ENCODE measurements around the gene MAPK6. TPM values are rescaled to one million over a fixed set of nuclear protein-coding genes. Genes with fewer than 3 reads are reported as not detected.

The MAPK6 gene
- total and polyA plus RNA-seq, 2 of the 8 experiments (the other 6 are each of a cell fraction or from before 2014, with no cell fraction given) = 22.6 to 108 TPM

- H3K4me2 ChIP-seq (ENCODE audit: insufficient read depth in 1 of 2, low read depth in 2 of 2, low read length in 2 of 2) = no peak overlapping the region
- POLR2A ChIA-PET (ENCODE audit: partially characterized antibody) = no interaction called here
- CTCF ChIA-PET (ENCODE audit: partially characterized antibody) = interaction anchor here (1.2 to 1.9 kb wide), 2 partner anchors 16 to 36 kb away, joined by 3 to 12 read pairs; no protein-coding TSS in a partner anchor
- TF ChIP-seq CHD1 (IDR thresholded peaks at IDR 0.05; ENCODE audit: low read depth, low read length) (no peak), HDAC2 (IDR thresholded peaks at IDR 0.05; ENCODE audit: borderline replicate concordance in 1 of 2, low read depth in 2 of 2, low read length in 2 of 2) (no peak), CEBPB (IDR thresholded peaks at IDR 0.05; ENCODE audit: low read depth, low read length) (no peak), SP4 (IDR thresholded peaks at IDR 0.05; ENCODE audit: low read length) (no peak), USF2 (IDR thresholded peaks at IDR 0.05; ENCODE audit: low read length) (no peak), SP2 (IDR thresholded peaks at IDR 0.05; ENCODE audit: low read length) (no peak), RAD21 (IDR thresholded peaks at IDR 0.05 in 1 of 2, conservative IDR thresholded peaks at IDR 0.05 in 1 of 2; ENCODE audit: low read depth in 2 of 2, low read length in 2 of 2) (no peak), NRF1 (IDR thresholded peaks at IDR 0.05; ENCODE audit: low read depth, low read length) (no peak), TAF1 (IDR thresholded peaks at IDR 0.05; ENCODE audit: low read depth, low read length) (no peak), EGR1 (IDR thresholded peaks at IDR 0.05; ENCODE audit: borderline replicate concordance, low read depth, low read length) (no peak), CREB1 (IDR thresholded peaks at IDR 0.05) (no peak), SIN3A (conservative IDR thresholded peaks at IDR 0.05 in 1 of 2, IDR thresholded peaks at IDR 0.05 in 1 of 2; ENCODE audit: low read depth in 1 of 2, low read length in 2 of 2) (no peak)
Observed at GRCh38 chr15:52094811-52095584, 76.0 kb downstream of the MAPK6 start.

More at GRCh38 chr15:52094811-52095584, 76.0 kb downstream of the MAPK6 start:
- no peaks in the 10 kb centered on the region for H3K23me2 ChIP-seq (ENCODE audit: low read depth, low read length)
- 0 out of 2 replicates have a peak overlapping the region, but pooled peaks have one; percentile 60 for H2AFZ ChIP-seq (ENCODE audit: low read length)
- no peaks in the 10 kb centered on the region for H4K20me1 ChIP-seq (replicated peaks in 1 of 2; ENCODE audit: control insufficient read depth in 1 of 2, insufficient read depth in 2 of 2, low read length in 2 of 2)
- H4K91ac ChIP-seq (replicated peaks; ENCODE audit: insufficient read length, low read length) = no peak overlapping the region
- H3K4ac ChIP-seq (replicated peaks; ENCODE audit: insufficient read length, low read depth, low read length) = no peak overlapping the region
- H3K9ac ChIP-seq (replicated peaks in 1 of 4; ENCODE audit: extremely low read depth in 1 of 4, low read depth in 3 of 4, low read length in 3 of 4) = no peak overlapping the region
- H3K9me3 ChIP-seq (ENCODE audit: insufficient read depth in 2 of 2, low read depth in 1 of 2, low read length in 1 of 2) = no peaks in the 10 kb centered on the region
- FAIRE-seq (no peak), DNase-seq (ENCODE audit: low read depth in 1 of 2, low spot score in 2 of 2) (no peak)
- no peaks in the 10 kb centered on the region for H3K27me3 ChIP-seq (replicated peaks in 1 of 4; ENCODE audit: control insufficient read depth in 3 of 4, extremely low read depth in 1 of 4, insufficient read depth in 3 of 4, low read length in 3 of 4)
- no peak overlapping the region for H2AK5ac ChIP-seq (ENCODE audit: low read depth, low read length)
- H3K14ac ChIP-seq (ENCODE audit: insufficient read length) = no peak overlapping the region
- H2BK120ac ChIP-seq (replicated peaks; ENCODE audit: low read depth, low read length) = no peak overlapping the region
- no peak overlapping the region for H4K8ac ChIP-seq (ENCODE audit: extremely low read depth, insufficient read depth, low read length)
- no peak overlapping the region for H3K4me3 ChIP-seq (ENCODE audit: extremely low read depth in 1 of 4, insufficient read depth in 2 of 4, low read depth in 3 of 4, low read length in 4 of 4)
- H3K18ac ChIP-seq (ENCODE audit: extremely low read depth, low read length) = no peak overlapping the region
- no peak overlapping the region for H3K27ac ChIP-seq (ENCODE audit: low read depth, low read length)
- WGBS, 2 experiments (ENCODE audit: extremely low coverage in 1 of 2, insufficient coverage in 1 of 2, insufficient read length in 1 of 2, insufficient replicate concordance in 2 of 2, low coverage in 1 of 2, low lambda C conversion rate in 2 of 2, missing lambda C conversion rate in 1 of 2) = 91% methylated on average over 12 of the region's 12 CpGs; no CpG with 5 or more reads in 1 of the 2 experiments
- H2BK15ac ChIP-seq (ENCODE audit: low read length) = no peak overlapping the region
- H3K36me3 ChIP-seq (ENCODE audit: control insufficient read depth in 2 of 4, insufficient read depth in 4 of 4, low read length in 3 of 4) = no peaks in the 10 kb centered on the region
- no peaks in the 10 kb centered on the region for H3K4me1 ChIP-seq (replicated peaks in 1 of 4; ENCODE audit: control insufficient read depth in 3 of 4, insufficient read depth in 4 of 4, low read length in 3 of 4)
- no peak overlapping the region for H3K23ac ChIP-seq (ENCODE audit: insufficient read length)
- H2BK20ac ChIP-seq (ENCODE audit: low read length) = no peak overlapping the region
- H3K79me2 ChIP-seq (ENCODE audit: control insufficient read depth in 1 of 2, insufficient read depth in 2 of 2, low read length in 2 of 2) = no peaks in the 10 kb centered on the region
- no peak overlapping the region for H4K5ac ChIP-seq (ENCODE audit: insufficient read length, low read depth, low read length)
- H2BK5ac ChIP-seq (ENCODE audit: low read depth, low read length) = no peak overlapping the region
- H3K79me1 ChIP-seq (ENCODE audit: low read depth, low read length) = no peaks in the 10 kb centered on the region
- no peak overlapping the region for H2BK12ac ChIP-seq (ENCODE audit: low read depth, low read length)
- H3K56ac ChIP-seq (replicated peaks; ENCODE audit: insufficient read length, low read depth, low read length) = no peak overlapping the region

Data from H1 (cell line).